WTC11 (cell line): Measurements from ENCODE around the gene ZDHHC14. TPM values are rescaled to one million over a fixed set of nuclear protein-coding genes. Genes with fewer than 3 reads are reported as not detected.
A peak's percentile ranks its signal among the peaks of the same experiment; 100 is the strongest.

ENCODE experiments used
- ATAC-seq: fragments of 200-7000 bp; cut with Tn5 transposase; 2 replicates; pipeline ENCODE4 v1.10.0; 2021; ENCODE audit warnings: mild to moderate bottlenecking, moderate library complexity
- CTCF ChIA-PET: fragments of 300-600 bp; sonication (Branson Sonifier 250); formaldehyde crosslinking; loops from one replicate; lab custom pipeline; 2021; ENCODE audit warnings: antibody characterized with exemption; lab: Charles Lee
- POLR2A ChIA-PET: fragments of 350-600 bp; sonication (Branson Sonifier 250); formaldehyde crosslinking; loops from one replicate; lab custom pipeline; 2021; ENCODE audit warnings: antibody characterized with exemption; lab: Charles Lee
- DNase-seq: peaks from one replicate; pipeline ENCODE4 v3.0.0; 2021; ENCODE audit warnings: low spot score
- H3K27ac Mint-ChIP-seq: 2 replicates; pipeline ENCODE4 v1.8.0; 2021; ENCODE audit warnings: mixed read lengths
- H3K27me3 Mint-ChIP-seq: 2 replicates; pipeline ENCODE4 v1.8.0; 2021; ENCODE audit warnings: low read depth, mild to moderate bottlenecking, moderate library complexity, mixed read lengths
- H3K36me3 Mint-ChIP-seq: 2 replicates; pipeline ENCODE4 v1.8.0; 2021; ENCODE audit warnings: mixed read lengths
- H3K4me1 Mint-ChIP-seq: 2 replicates; pipeline ENCODE4 v1.8.0; 2022; ENCODE audit warnings: mixed read lengths
- H3K4me3 Mint-ChIP-seq: 2 replicates; pipeline ENCODE4 v1.8.0; 2021; ENCODE audit warnings: mild to moderate bottlenecking, moderate library complexity, mixed read lengths
- H3K9me3 Mint-ChIP-seq: 2 replicates; pipeline ENCODE4 v1.8.0; 2021; ENCODE audit warnings: mixed read lengths
- AFF4 ChIP-seq: sonication (generic); formaldehyde crosslinking; IDR thresholded peaks from 2 replicates; pipeline ENCODE4 v1.8.1; 2023; ENCODE audit warnings: mild to moderate bottlenecking, missing genetic modification reagents, borderline replicate concordance
- ATF1 ChIP-seq: sonication (generic); formaldehyde crosslinking; IDR thresholded peaks from 2 replicates; pipeline ENCODE4 v1.8.1; 2023; ENCODE audit warnings: mild to moderate bottlenecking, moderate library complexity, missing genetic modification reagents
- FOXJ3 ChIP-seq: sonication (generic); formaldehyde crosslinking; IDR thresholded peaks from 2 replicates; pipeline ENCODE4 v1.9.0; 2021; ENCODE audit warnings: missing genetic modification reagents, mild to moderate bottlenecking, borderline replicate concordance
- FOXK1 ChIP-seq: sonication (generic); formaldehyde crosslinking; IDR thresholded peaks from 2 replicates; pipeline ENCODE4 v1.8.0; 2022; ENCODE audit warnings: mild to moderate bottlenecking, moderate library complexity, missing genetic modification reagents
- MXD4 ChIP-seq: fragments of 250-450 bp; sonication (Bioruptor Pico); IDR thresholded peaks from 2 replicates; pipeline ENCODE4 v1.8.0; 2021; ENCODE audit warnings: mild to moderate bottlenecking, moderate library complexity, borderline replicate concordance
- NR1H2 ChIP-seq: sonication (generic); formaldehyde crosslinking; IDR thresholded peaks from 2 replicates; pipeline ENCODE4 v1.9.0; 2021; ENCODE audit warnings: mild to moderate bottlenecking, moderate library complexity, missing genetic modification reagents
- NR3C1 ChIP-seq: sonication (generic); formaldehyde crosslinking; conservative IDR thresholded peaks from 2 replicates; pipeline ENCODE4 v1.8.1; 2023; ENCODE audit warnings: low read depth, mild to moderate bottlenecking, missing genetic modification reagents
- PREB ChIP-seq: sonication (generic); formaldehyde crosslinking; IDR thresholded peaks from 2 replicates; pipeline ENCODE4 v1.8.1; 2022; ENCODE audit warnings: mild to moderate bottlenecking, missing genetic modification reagents, moderate library complexity, borderline replicate concordance
- SMAD4 ChIP-seq: sonication (generic); formaldehyde crosslinking; IDR thresholded peaks from 2 replicates; pipeline ENCODE4 v1.8.0; 2022; ENCODE audit warnings: mild to moderate bottlenecking, missing genetic modification reagents
- TP53 ChIP-seq: sonication (generic); formaldehyde crosslinking; IDR thresholded peaks from 2 replicates; pipeline ENCODE4 v1.8.1; 2023; ENCODE audit warnings: mild to moderate bottlenecking, missing genetic modification reagents
- ZNF138 ChIP-seq: sonication (generic); formaldehyde crosslinking; conservative IDR thresholded peaks from 2 replicates; pipeline ENCODE4 v1.8.1; 2022; ENCODE audit warnings: mild to moderate bottlenecking, moderate library complexity, missing genetic modification reagents
- ZNF232 ChIP-seq: sonication (generic); formaldehyde crosslinking; IDR thresholded peaks from 2 replicates; pipeline ENCODE4 v1.8.0; 2022; ENCODE audit warnings: mild to moderate bottlenecking, missing genetic modification reagents
- total RNA-seq: library from RNA; stranded (reverse); gene quantifications from 3 replicates; pipeline ENCODE4 v1.2.3, GENCODE V29; 2021
- TF ChIP-seq, protein P1 (sequence below): fragments of 250-450 bp; sonication (Bioruptor Pico); IDR thresholded peaks from 2 replicates; pipeline ENCODE4 v1.9.0; 2021; ENCODE audit warnings: mild to moderate bottlenecking, borderline replicate concordance
- TF ChIP-seq, protein P2 (sequence below): sonication (generic); formaldehyde crosslinking; IDR thresholded peaks from 2 replicates; pipeline ENCODE4 v1.8.1; 2022; ENCODE audit warnings: low read depth, missing genetic modification reagents, borderline replicate concordance
- TF ChIP-seq, protein P3 (sequence below): sonication (generic); formaldehyde crosslinking; IDR thresholded peaks from 2 replicates; pipeline ENCODE4 v1.8.0; 2023; ENCODE audit warnings: missing genetic modification reagents
- TF ChIP-seq, protein P4 (sequence below): sonication (generic); formaldehyde crosslinking; IDR thresholded peaks from 2 replicates; pipeline ENCODE4 v1.8.1; 2022; ENCODE audit warnings: missing genetic modification reagents, borderline replicate concordance

ZDHHC14 gene
- total RNA-seq, 1 experiment from 2014 or later = 6.6 TPM

DNA sequence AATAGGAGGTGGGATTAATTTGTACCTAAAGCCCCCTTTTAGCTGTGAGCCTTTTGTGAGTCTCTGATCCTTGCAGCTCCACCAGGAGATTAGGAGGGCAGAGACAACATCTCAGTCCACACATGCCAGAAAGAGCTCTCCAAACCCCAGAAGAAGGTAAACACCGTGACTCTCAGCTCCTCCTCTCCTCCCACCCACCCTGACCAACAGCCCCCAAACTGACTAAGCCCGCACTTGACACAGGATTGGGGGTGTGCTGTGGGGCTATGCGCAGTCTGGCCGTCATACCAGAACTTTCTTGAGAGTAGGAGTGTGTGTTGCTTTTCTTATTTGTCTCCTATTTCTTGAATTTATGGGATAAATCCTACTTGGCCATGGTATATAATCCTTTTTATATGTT lies 277.3 kb downstream of the ZDHHC14 start (continued):
- TF ChIP-seq PREB (CRISPR knock-in tag) (no peak), AFF4 (CRISPR knock-in tag) (no peak), ATF1 (CRISPR knock-in tag) (no peak), TP53 (no peak)
- TF ChIP-seq, protein P1, sequence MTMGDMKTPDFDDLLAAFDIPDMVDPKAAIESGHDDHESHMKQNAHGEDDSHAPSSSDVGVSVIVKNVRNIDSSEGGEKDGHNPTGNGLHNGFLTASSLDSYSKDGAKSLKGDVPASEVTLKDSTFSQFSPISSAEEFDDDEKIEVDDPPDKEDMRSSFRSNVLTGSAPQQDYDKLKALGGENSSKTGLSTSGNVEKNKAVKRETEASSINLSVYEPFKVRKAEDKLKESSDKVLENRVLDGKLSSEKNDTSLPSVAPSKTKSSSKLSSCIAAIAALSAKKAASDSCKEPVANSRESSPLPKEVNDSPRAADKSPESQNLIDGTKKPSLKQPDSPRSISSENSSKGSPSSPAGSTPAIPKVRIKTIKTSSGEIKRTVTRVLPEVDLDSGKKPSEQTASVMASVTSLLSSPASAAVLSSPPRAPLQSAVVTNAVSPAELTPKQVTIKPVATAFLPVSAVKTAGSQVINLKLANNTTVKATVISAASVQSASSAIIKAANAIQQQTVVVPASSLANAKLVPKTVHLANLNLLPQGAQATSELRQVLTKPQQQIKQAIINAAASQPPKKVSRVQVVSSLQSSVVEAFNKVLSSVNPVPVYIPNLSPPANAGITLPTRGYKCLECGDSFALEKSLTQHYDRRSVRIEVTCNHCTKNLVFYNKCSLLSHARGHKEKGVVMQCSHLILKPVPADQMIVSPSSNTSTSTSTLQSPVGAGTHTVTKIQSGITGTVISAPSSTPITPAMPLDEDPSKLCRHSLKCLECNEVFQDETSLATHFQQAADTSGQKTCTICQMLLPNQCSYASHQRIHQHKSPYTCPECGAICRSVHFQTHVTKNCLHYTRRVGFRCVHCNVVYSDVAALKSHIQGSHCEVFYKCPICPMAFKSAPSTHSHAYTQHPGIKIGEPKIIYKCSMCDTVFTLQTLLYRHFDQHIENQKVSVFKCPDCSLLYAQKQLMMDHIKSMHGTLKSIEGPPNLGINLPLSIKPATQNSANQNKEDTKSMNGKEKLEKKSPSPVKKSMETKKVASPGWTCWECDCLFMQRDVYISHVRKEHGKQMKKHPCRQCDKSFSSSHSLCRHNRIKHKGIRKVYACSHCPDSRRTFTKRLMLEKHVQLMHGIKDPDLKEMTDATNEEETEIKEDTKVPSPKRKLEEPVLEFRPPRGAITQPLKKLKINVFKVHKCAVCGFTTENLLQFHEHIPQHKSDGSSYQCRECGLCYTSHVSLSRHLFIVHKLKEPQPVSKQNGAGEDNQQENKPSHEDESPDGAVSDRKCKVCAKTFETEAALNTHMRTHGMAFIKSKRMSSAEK (CRISPR knock-in tag) = no peak

- H3K4me3 Mint-ChIP-seq = no peak overlapping the region
- TF ChIP-seq MXD4 (CRISPR knock-in tag) = no peak
- TF ChIP-seq ATF1 (CRISPR knock-in tag) = no peak
- TF ChIP-seq NR1H2 (CRISPR knock-in tag) = no peak
- TF ChIP-seq, protein P2, sequence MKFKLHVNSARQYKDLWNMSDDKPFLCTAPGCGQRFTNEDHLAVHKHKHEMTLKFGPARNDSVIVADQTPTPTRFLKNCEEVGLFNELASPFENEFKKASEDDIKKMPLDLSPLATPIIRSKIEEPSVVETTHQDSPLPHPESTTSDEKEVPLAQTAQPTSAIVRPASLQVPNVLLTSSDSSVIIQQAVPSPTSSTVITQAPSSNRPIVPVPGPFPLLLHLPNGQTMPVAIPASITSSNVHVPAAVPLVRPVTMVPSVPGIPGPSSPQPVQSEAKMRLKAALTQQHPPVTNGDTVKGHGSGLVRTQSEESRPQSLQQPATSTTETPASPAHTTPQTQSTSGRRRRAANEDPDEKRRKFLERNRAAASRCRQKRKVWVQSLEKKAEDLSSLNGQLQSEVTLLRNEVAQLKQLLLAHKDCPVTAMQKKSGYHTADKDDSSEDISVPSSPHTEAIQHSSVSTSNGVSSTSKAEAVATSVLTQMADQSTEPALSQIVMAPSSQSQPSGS = no peak
- TF ChIP-seq TP53 = no peak
- ChIA-PET POLR2A (no interaction called here), CTCF (interaction anchor here (1.4 kb wide), 1 partner anchor 10 kb away, joined by 5 read pairs; no protein-coding TSS in a partner anchor)
- H3K4me1 Mint-ChIP-seq = peaks cover 14% of the 10 kb centered on the region
- no peak overlapping the region for H3K27ac Mint-ChIP-seq
- ATAC-seq = no peak
- DNase-seq = no peak
- no peaks in the 10 kb centered on the region for H3K27me3 Mint-ChIP-seq
- peaks cover 12% of the 10 kb centered on the region for H3K9me3 Mint-ChIP-seq
- H3K36me3 Mint-ChIP-seq = peaks cover 8% of the 10 kb centered on the region; the same call in 1 of the 2 replicates
These were observed 278.7 kb downstream of the ZDHHC14 start for GRCh38 chr6:157659536-157660271.

GRCh38 chr6:157660414-157660813 lies 279.4 kb downstream of the ZDHHC14 start:
- TF ChIP-seq, protein P3, sequence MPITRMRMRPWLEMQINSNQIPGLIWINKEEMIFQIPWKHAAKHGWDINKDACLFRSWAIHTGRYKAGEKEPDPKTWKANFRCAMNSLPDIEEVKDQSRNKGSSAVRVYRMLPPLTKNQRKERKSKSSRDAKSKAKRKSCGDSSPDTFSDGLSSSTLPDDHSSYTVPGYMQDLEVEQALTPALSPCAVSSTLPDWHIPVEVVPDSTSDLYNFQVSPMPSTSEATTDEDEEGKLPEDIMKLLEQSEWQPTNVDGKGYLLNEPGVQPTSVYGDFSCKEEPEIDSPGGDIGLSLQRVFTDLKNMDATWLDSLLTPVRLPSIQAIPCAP (CRISPR knock-in tag) = no peak
- TF ChIP-seq FOXK1 (CRISPR knock-in tag) (no peak), SMAD4 (CRISPR knock-in tag) (no peak), ZNF232 (CRISPR knock-in tag) (no peak), NR3C1 (CRISPR knock-in tag) (no peak), FOXJ3 (CRISPR knock-in tag) (no peak), ZNF138 (no peak)
- TF ChIP-seq, protein P4, sequence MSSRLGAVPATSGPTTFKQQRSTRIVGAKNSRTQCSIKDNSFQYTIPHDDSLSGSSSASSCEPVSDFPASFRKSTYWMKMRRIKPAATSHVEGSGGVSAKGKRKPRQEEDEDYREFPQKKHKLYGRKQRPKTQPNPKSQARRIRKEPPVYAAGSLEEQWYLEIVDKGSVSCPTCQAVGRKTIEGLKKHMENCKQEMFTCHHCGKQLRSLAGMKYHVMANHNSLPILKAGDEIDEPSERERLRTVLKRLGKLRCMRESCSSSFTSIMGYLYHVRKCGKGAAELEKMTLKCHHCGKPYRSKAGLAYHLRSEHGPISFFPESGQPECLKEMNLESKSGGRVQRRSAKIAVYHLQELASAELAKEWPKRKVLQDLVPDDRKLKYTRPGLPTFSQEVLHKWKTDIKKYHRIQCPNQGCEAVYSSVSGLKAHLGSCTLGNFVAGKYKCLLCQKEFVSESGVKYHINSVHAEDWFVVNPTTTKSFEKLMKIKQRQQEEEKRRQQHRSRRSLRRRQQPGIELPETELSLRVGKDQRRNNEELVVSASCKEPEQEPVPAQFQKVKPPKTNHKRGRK (CRISPR knock-in tag) = no peak
- peak; percentile 28; the same call in 1 of the 2 replicates for ATAC-seq
- POLR2A ChIA-PET = no interaction called here

More at GRCh38 chr6:157660414-157660813, 279.4 kb downstream of the ZDHHC14 start:
- no peaks in the 10 kb centered on the region for H3K27me3 Mint-ChIP-seq
- H3K9me3 Mint-ChIP-seq = peaks cover 15% of the 10 kb centered on the region
- peaks cover 14% of the 10 kb centered on the region for H3K4me1 Mint-ChIP-seq
- no peak for DNase-seq
- H3K27ac Mint-ChIP-seq = no peak overlapping the region
- H3K36me3 Mint-ChIP-seq = peaks cover 10% of the 10 kb centered on the region; the same call in 1 of the 2 replicates
- H3K4me3 Mint-ChIP-seq = no peak overlapping the region
- CTCF ChIA-PET = interaction anchor here (1.0 to 1.4 kb wide), 3 partner anchors 10 to 345 kb away, joined by 3 to 5 read pairs (median 3); no protein-coding TSS in a partner anchor
